SU-DHL-6 (cell line): ENCODE results near the gene ZNF627.

Experiments
- H2AFZ ChIP-seq: fragments of 200-600 bp; sonication (generic); 2 replicates; pipeline ENCODE4 v1.6.1; 2014; ENCODE audit warnings: low read depth, mild to moderate bottlenecking, moderate library complexity, mixed read lengths, antibody characterized with exemption, low read length; ENCODE audit not compliant: severe bottlenecking
- H3F3A ChIP-seq: fragments of 200-600 bp; shearing (Covaris generic); 2 replicates; pipeline ENCODE4 v1.6.0; 2016; ENCODE audit warnings: antibody characterized with exemption, mild to moderate bottlenecking; ENCODE audit not compliant: insufficient read depth
- H3K27ac ChIP-seq: fragments of 200-600 bp; sonication (generic); 2 replicates; pipeline ENCODE4 v1.5.1; 2016; ENCODE audit warnings: low read depth, mild to moderate bottlenecking, low read length, moderate library complexity, mixed read lengths
- H3K27me3 ChIP-seq: fragments of 200-600 bp; sonication (generic), shearing (Covaris generic); 2 replicates; pipeline ENCODE4 v1.6.0; 2014; ENCODE audit warnings: mild to moderate bottlenecking, low read length
- H3K36me3 ChIP-seq: fragments of 200-600 bp; sonication (generic); 2 replicates; pipeline ENCODE4 v1.6.1; 2014; ENCODE audit warnings: mild to moderate bottlenecking, low read length, mixed read lengths
- H3K4me2 ChIP-seq: fragments of 300-600, 200-600 bp; shearing (Covaris generic), sonication (generic); 2 replicates; pipeline ENCODE4 v1.6.0; 2014; ENCODE audit warnings: low read length, low read depth, mild to moderate bottlenecking; ENCODE audit not compliant: poor library complexity, severe bottlenecking
- H3K4me3 ChIP-seq: fragments of 200-600 bp; sonication (generic); 2 replicates; pipeline ENCODE4 v1.5.1; 2014; ENCODE audit warnings: antibody characterized with exemption, low read length, mild to moderate bottlenecking, mixed read lengths; ENCODE audit not compliant: insufficient read depth, poor library complexity, severe bottlenecking
- H3K79me2 ChIP-seq: fragments of 200-600 bp; sonication (generic); 2 replicates; pipeline ENCODE4 v1.6.1; 2014; ENCODE audit warnings: mild to moderate bottlenecking, low read length, moderate library complexity; ENCODE audit not compliant: insufficient read depth
- H3K9ac ChIP-seq: fragments of 200-600 bp; sonication (generic); 2 replicates; pipeline ENCODE4 v1.7.0; 2014; ENCODE audit warnings: mild to moderate bottlenecking, low read length
- H3K9me2 ChIP-seq: fragments of 200-600 bp; sonication (generic); replicated peaks from 2 replicates; pipeline ENCODE4 v1.6.1; 2014; ENCODE audit warnings: low read length; ENCODE audit not compliant: insufficient read depth
- H3K9me3 ChIP-seq: fragments of 200-600 bp; sonication (generic); 2 replicates; pipeline ENCODE4 v1.6.1; 2014; ENCODE audit warnings: low read length, mixed read lengths; ENCODE audit not compliant: insufficient read depth
- H4K20me1 ChIP-seq: fragments of 200-600 bp; sonication (generic); 2 replicates; pipeline ENCODE4 v1.6.1; 2014; ENCODE audit warnings: low read depth, mild to moderate bottlenecking, antibody characterized with exemption, low read length, moderate library complexity, mixed read lengths
- EZH2phosphoT487 ChIP-seq: fragments of 200-600 bp; sonication (generic), shearing (Covaris generic); conservative IDR thresholded peaks from 2 replicates; pipeline ENCODE4 v1.6.1; 2018; ENCODE audit warnings: mild to moderate bottlenecking, antibody characterized with exemption, low read length, moderate library complexity, mixed read lengths
- TF ChIP-seq, protein P1 (sequence below): fragments of 200-600 bp; sonication (generic); IDR thresholded peaks from one replicate; pipeline ENCODE4 v1.5.1; 2017; ENCODE audit warnings: antibody characterized with exemption, mild to moderate bottlenecking, low read length, moderate library complexity; ENCODE audit not compliant: insufficient read depth, poor library complexity, severe bottlenecking

Gene ZNF627

DNA sequence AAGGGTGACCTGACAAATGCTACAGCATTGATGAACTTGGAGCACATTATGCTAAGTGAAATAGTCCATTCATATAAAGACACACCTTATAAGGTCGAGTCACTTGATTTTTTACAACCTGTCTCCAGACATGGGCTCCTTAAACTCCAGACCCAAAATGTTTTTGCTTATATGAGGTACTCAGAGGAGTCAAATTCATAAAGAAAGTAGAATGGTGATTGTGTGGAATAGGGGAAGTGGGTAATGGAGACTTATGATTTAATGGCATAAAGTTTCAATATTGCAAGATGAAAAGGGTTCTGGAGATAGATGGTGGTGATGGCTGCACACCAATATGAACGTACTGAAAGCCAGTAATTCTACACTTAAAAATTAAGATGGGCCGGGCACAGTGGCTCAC is 59.3 kb downstream of the ZNF627 start:
- H3K9me3 ChIP-seq: peaks cover 12% of the 10 kb centered on the region
- no peaks in the 10 kb centered on the region for H4K20me1 ChIP-seq
- H3K4me3 ChIP-seq: no peak overlapping the region

DNA sequence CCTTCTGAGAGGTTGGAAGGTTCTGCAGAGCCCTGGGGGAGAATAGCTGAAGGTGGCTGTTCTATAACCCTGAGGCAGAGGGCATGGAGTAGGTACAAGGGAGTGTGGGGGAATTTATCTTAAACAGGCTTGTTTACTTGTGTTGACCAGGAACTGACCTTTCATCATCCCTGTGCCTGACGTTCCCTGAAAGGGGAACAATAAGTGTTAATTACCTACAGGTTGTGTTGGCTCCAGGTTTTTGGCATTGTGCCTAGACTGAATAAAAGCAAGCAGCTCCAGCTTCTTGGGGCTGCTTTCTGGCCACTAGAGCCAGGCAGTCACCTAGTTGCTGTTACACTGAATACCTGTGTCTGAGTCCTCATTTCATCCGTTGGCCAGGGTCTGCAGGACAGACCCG is 60.0 kb downstream of the ZNF627 start:
- no peaks in the 10 kb centered on the region for H4K20me1 ChIP-seq
- peaks cover 6% of the 10 kb centered on the region for H3K9me3 ChIP-seq
- H3K4me2 ChIP-seq: no peak overlapping the region
- H3K36me3 ChIP-seq: peaks cover 9% of the 10 kb centered on the region; the same call in 1 of the 2 replicates
- no peaks in the 10 kb centered on the region for H3K27me3 ChIP-seq
- H3F3A ChIP-seq: no peaks in the 10 kb centered on the region
- no peak overlapping the region for H3K9ac ChIP-seq
- H3K27ac ChIP-seq: no peak overlapping the region
- no peak overlapping the region for H2AFZ ChIP-seq
- no peaks in the 10 kb centered on the region for H3K79me2 ChIP-seq
- H3K4me3 ChIP-seq: no peak overlapping the region
- TF ChIP-seq, protein P1, sequence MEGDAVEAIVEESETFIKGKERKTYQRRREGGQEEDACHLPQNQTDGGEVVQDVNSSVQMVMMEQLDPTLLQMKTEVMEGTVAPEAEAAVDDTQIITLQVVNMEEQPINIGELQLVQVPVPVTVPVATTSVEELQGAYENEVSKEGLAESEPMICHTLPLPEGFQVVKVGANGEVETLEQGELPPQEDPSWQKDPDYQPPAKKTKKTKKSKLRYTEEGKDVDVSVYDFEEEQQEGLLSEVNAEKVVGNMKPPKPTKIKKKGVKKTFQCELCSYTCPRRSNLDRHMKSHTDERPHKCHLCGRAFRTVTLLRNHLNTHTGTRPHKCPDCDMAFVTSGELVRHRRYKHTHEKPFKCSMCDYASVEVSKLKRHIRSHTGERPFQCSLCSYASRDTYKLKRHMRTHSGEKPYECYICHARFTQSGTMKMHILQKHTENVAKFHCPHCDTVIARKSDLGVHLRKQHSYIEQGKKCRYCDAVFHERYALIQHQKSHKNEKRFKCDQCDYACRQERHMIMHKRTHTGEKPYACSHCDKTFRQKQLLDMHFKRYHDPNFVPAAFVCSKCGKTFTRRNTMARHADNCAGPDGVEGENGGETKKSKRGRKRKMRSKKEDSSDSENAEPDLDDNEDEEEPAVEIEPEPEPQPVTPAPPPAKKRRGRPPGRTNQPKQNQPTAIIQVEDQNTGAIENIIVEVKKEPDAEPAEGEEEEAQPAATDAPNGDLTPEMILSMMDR: no peak
- TF ChIP-seq EZH2phosphoT487: no peak
- no peaks in the 10 kb centered on the region for H3K9me2 ChIP-seq

More for the DNA sequence above, 59.3 kb downstream of the ZNF627 start:
- Histone ChIP-seq H3K36me3 (peaks cover 17% of the 10 kb centered on the region), H2AFZ (no peak overlapping the region), H3K9me2 (no peaks in the 10 kb centered on the region), H3K27ac (no peak overlapping the region), H3K9ac (no peak overlapping the region), H3K4me2 (no peak overlapping the region), H3K79me2 (no peaks in the 10 kb centered on the region), H3F3A (no peaks in the 10 kb centered on the region), H3K27me3 (no peaks in the 10 kb centered on the region)
- TF ChIP-seq EZH2phosphoT487: no peak
- TF ChIP-seq, protein P1: no peak

- no peak overlapping the region for H3K9ac ChIP-seq
- no peaks in the 10 kb centered on the region for H4K20me1 ChIP-seq
- no peaks in the 10 kb centered on the region for H3K9me2 ChIP-seq
- H3K27ac ChIP-seq: no peak overlapping the region
- TF ChIP-seq EZH2phosphoT487: no peak
- TF ChIP-seq, protein P1: no peak
- H3K4me2 ChIP-seq: no peak overlapping the region
- H3F3A ChIP-seq: no peaks in the 10 kb centered on the region
- no peaks in the 10 kb centered on the region for H3K36me3 ChIP-seq
- H3K4me3 ChIP-seq: no peak overlapping the region
- H2AFZ ChIP-seq: no peak overlapping the region
- H3K27me3 ChIP-seq: no peaks in the 10 kb centered on the region
- H3K9me3 ChIP-seq: no peaks in the 10 kb centered on the region
- no peaks in the 10 kb centered on the region for H3K79me2 ChIP-seq
Observed at GRCh38 chr19:11658970-11659369, 61.7 kb downstream of the ZNF627 start.

DNA sequence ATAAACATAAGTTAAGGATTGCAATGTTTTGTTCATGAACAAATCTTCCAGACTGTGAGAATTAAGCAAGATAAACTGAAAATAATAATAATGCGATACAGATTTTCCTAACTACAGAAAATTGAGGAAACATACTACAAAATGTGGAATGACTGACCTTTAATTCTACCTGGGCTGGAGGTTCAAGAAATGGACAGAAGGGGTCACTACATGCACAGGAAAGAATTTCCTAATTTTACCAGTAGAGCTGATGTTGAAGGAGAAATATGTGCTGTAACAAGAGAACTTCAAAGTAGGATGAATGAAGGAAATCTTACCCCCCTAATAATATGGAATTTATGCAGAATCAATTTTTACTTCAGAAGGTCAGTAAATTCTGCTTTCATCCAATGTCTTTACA is 62.3 kb downstream of the ZNF627 start:
- TF ChIP-seq, protein P1: peak; percentile 21
- TF ChIP-seq EZH2phosphoT487: no peak
- Histone ChIP-seq H3K27me3 (no peaks in the 10 kb centered on the region), H3K27ac (no peak overlapping the region), H3K36me3 (no peaks in the 10 kb centered on the region), H3K9me3 (no peaks in the 10 kb centered on the region), H4K20me1 (no peaks in the 10 kb centered on the region), H3K79me2 (no peaks in the 10 kb centered on the region), H3K9me2 (no peaks in the 10 kb centered on the region), H3K4me2 (no peak overlapping the region), H3K4me3 (no peak overlapping the region), H2AFZ (no peak overlapping the region), H3F3A (no peaks in the 10 kb centered on the region), H3K9ac (no peak overlapping the region)
